GM19468 (cell line): ENCODE data around the gene TKT.
A peak's percentile ranks its signal among the peaks of the same experiment; 100 is the strongest.

Source experiments
- ATAC-seq: cut with Tn5 transposase; IDR thresholded peaks from one replicate; pipeline ENCODE4 v1.9.1; 2021; ENCODE audit warnings: mild to moderate bottlenecking, moderate library complexity, moderate number of reproducible peaks; ENCODE audit not compliant: unreplicated experiment; ENCODE audit errors: extremely low read depth

Gene TKT

DNA sequence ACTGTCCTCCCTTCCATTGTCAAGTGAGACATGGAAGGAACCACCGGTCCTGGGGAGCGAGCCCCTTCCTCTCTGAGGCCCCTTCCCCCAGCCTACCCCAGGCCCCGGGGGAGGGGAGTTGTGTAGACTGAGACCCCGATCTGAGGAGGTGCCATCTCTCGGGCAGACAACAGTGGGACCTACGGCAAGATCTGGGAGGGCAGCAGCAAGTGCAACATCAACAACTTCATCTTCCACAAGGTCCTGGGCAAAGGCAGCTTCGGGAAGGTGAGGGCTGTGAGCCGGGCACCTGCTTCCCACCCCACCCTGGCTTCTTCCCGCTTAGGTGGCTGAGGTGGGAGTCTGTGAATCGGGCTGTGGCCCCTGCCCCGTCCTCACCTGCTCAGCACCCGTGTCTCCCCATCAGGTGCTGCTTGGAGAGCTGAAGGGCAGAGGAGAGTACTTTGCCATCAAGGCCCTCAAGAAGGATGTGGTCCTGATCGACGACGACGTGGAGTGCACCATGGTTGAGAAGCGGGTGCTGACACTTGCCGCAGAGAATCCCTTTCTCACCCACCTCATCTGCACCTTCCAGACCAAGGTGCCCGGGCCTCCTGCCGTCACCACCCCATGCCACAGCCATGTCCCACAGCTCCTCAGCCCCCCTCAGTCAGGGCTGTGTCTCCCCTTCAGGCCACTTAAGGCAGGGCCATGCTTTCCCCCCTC is 69.9 kb downstream of the TKT start:
- ATAC-seq = no peak

DNA sequence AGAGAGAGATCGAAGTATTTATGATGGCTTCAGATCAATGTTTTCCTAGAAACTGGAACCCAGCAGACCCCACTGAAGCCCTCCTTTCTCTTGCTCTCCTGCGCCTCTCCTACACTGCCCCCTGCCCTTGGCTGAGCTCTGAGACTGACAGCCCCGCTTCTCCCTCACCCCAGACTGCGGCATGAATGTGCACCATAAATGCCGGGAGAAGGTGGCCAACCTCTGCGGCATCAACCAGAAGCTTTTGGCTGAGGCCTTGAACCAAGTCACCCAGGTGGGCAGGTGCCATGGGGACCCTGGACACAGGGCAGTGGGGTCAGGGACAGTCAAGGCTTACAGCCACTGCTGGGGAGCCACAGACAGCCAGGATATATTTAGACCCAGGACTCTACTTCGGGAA is 71.1 kb downstream of the TKT start:
- ATAC-seq = no peak

DNA sequence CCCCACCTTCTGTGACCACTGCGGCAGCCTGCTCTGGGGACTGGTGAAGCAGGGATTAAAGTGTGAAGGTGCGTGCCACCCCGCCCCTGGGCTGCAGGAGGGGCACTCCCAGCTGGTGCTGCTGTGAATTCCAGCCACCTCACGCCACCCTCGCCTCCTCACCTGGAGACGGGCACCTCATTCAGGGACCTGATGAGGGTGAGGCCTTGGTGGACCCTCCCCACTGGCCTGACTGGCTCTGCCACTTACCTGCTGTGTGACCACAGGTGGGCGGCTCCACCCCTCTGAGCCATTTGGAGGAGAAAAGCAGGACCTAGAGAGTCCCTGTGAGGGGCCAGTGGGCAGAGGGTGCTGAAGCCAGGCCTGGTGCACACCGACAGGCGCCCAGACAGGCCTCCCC is 72.3 kb downstream of the TKT start:
- ATAC-seq = no peak

DNA sequence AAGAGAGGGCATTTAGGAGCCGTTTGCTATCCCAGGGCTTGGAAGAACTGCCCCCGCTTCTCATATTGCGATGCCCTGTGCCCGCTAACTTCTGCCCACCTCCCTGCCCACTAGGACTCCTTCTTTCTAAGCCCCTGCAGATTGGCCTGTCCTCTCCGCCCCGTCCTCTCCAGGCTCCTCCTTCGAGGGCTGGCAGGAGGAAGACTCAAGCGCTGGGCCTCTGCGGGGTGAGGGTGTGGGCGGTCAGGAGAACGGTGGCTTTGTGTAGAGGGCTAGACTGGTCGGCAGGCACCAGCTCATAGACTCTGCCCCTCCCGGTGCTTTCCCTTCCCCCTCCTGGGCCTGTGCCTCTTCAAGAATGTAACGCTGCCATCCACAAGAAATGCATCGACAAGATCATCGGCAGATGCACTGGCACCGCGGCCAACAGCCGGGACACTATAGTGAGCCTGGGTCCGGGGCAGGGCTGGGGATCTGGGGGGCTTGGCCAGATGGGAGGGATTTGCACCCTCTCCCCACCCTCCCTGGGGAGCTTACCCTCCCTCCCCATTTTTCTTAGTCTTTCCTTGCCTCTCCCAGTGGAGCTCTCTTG is 73.0 kb downstream of the TKT start:
- ATAC-seq = no peak

DNA sequence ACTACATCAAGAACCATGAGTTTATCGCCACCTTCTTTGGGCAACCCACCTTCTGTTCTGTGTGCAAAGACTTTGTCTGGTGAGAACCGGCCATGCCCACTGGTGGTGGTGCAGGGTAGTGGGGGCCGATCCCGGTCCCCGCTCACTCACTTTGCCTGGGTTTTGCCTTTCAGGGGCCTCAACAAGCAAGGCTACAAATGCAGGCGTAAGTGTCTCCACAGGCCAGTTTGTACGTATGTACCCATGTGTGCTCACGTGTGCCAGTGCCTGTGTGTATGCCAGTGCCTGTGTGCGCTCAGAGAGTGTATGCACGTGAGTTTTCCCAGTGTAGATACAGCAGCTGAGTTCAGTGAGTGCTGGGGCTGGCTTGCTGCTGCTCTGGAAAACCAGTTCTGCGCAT is 74.3 kb downstream of the TKT start:
- ATAC-seq = no peak

DNA sequence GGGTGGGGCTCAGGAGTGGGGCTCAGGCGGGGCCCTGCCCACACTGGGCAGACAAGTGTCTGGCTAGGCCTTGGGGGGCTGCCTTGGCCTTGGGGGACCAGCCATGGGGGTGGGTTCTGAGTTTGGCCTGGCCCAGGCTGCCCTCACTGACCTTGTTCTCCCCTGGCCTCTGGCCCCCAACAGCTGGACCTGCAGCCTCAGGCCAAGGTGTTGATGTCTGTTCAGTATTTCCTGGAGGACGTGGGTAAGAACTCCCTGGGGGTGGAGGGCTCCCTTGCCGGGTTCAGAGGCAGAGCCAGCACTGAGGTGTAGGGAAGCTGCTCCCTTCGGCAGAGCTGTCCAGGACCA is 74.8 kb downstream of the TKT start:
- ATAC-seq = no peak

DNA sequence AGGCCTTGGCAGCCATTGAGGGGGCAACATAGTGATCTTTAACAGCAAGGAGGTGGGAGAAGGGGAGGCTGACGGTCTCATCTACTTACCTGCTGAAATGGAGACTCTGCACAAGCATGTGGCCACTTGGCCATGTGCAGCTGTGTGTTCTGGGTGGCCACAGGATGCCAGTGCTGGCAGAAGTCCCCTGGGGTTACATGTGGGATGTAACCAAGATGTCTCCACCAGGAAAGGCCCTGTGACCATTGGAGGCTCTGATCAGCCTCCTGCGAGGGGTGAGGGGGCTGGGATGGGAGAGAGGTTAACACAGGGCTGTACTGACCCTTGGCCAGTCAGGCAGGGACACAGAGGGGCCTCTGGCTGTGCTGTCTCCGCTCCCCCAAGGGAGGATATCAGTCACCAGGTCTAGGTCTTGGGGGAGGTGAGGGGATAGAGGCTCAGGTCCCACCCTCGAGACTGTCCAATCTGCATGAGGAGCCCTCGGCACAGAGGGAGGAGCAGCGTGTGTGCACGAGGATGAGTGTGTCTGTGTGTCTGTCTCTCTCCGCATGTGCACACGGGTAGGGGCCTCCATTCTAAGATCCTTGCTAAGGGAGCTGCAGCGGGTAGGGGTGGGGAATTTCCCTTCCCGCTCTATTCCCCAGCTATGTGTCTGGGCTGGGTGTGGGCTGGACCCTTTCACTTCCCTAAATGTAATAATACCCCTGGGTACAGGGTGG is 75.4 kb downstream of the TKT start:
- ATAC-seq = peak; percentile 80

DNA sequence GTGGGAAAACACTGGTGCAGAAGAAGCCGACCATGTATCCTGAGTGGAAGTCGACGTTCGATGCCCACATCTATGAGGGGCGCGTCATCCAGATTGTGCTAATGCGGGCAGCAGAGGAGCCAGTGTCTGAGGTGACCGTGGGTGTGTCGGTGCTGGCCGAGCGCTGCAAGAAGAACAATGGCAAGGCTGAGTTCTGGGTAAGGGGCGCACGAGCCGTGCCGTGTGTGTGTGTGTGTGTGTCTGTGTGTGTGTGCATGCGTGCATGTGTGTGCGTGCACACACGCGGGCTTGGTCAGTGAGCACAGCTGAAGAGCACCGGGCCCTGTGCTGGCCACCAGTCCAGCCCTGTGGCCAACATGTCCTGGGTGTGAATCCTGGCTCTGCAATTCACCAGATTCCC is 76.2 kb downstream of the TKT start:
- ATAC-seq = no peak

DNA sequence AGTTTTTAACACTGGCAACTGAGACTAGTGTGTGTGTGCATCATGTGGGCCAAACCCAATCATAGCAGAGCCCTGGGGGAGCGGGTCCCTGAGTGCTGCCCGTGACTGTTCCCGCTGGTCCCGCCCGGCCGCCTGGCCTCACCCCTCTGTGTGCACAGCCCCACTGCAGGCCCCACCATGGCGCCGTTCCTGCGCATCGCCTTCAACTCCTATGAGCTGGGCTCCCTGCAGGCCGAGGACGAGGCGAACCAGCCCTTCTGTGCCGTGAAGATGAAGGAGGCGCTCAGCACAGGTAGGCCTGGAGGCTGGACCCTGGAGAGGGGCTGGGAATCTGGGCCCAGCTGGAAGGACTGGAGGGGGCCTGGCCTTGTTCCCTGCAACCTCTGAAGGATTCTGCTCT is 77.6 kb downstream of the TKT start:
- no peak for ATAC-seq

DNA sequence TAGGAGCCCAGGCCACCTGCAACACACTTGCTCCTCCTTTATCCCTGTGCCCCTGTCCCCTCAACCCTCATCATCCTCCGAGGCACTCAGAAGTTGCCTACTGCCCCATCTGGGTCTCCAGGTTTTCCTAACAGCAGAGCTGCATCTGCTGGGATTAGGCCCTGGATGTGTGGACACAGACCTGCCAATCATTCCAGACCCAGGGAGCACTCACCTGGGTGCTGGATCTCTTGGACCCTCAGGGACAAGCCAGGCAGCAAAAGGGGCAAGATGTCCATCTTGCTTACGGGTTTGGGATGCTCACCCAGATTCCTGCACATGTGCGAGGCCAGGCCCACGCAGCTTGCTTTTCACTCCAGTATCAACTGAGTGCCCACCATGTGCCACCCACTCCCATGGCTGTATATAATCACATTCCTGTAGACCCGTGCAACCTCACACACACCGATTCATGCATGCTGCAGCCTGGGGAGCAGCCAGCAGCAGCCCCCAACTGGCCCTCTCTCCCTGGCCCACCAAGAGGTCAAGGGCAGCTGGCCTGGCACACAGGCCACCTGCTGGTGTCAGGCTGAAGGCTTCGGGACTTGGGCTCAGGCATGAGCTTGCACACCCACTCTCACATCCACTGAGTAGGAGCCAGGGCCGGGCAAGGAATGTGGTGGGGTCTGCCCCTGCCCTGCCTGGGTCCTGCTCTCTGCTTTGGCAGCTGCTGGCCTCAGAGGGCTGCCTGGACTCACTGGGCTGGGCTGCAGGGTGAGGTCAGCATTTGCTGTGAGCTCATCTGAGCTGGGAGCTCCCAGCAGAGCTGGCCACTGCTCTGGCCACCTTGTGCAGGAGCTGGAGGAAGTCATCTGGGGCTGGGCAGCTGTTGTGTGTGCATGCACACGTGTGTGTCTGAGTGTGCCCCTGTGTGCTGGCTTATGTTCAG is 79.9 kb downstream of the TKT start:
- ATAC-seq = no peak
